Renal cortical epithelial cell (primary cell): Measurements from ENCODE around the gene RUSC1. TPM values are rescaled to one million over a fixed set of nuclear protein-coding genes. Genes with fewer than 3 reads are reported as not detected.
A peak's percentile ranks its signal among the peaks of the same experiment; 100 is the strongest.

Experiments
- DNase-seq: peaks from one replicate; pipeline ENCODE4 v3.0.0-alpha.2; 2011; ENCODE audit warnings: low read depth
- total RNA-seq: library from RNA; depleted of rRNA; stranded (reverse); fragments of >200 nt; gene quantifications from 2 replicates; pipeline ENCODE4 v1.2.3, GENCODE V29; 2014

Gene RUSC1
- total RNA-seq, 1 donor from 2014 or later: 26.2 TPM

DNA sequence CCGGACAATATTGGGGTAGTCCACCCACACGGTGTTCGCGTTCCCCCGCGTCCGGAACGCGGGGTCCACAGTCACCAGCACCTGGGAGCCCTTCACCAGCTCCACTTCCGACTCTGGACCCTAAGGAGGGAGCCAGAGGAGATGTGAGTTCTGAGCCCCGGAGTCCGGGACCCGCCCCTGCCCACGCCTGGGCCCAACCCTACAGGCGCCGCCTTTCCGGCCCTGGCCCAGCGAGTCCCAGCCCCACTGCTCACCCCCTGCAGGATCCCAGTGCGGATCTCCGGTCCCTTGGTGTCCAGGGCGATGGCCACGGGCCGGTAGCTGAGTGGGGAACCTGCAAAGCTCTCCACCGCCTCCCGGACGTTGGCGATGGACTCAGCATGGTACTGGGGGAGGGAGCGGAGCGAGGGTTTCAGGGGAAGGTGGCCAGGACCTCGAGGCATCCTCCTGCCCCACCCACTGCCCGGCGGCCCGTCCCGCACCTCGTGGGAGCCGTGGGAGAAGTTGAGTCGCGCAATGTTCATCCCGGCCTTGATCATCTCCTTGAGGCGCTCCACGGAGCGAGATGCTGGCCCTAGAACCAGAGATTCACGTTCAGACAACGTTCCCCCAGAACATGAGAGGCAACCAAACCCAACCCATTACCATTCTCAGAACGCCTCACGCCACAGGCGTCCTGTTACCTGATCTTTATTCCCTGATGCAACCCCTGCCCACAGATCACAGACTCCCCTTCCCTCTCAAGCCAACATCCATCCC lies 25.3 kb upstream of the RUSC1 start:
- DNase-seq: no peak

DNA sequence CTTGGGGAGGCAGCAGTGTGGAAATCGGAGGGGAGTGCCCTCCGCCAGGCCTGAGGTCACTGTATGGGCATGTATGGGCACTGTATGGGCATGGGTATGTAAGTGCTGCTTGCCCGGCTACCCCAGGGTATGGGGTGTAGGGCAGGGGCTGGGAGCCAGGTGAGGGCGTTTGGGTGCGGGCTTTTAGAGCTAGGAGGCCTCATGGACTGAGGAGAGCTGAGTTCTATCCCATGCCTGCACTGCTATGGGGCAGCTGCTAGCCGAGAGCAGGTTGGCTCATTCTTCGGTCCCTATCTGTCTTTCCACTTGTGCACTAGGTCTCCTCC lies 24.8 kb upstream of the RUSC1 start:
- DNase-seq: no peak

DNA sequence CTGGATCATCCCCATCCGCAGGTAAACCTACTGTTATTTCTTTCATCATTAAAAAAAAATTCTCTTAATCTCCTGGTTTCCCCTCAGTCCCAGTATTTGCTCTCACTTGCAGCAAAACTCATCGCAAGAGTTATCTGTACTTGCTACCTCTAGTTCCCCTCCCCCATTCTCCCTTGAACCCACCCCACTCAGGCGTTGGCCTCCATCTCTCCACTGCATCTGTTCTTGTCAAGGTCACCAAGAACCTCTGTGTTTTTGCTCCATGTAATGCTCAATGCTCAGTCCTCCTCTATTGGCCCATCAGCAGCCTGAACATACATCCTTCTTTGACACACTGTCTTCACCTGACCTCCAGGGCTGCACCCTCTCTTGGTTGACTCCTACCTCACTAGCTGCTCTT lies 24.0 kb upstream of the RUSC1 start:
- no peak for DNase-seq

DNA sequence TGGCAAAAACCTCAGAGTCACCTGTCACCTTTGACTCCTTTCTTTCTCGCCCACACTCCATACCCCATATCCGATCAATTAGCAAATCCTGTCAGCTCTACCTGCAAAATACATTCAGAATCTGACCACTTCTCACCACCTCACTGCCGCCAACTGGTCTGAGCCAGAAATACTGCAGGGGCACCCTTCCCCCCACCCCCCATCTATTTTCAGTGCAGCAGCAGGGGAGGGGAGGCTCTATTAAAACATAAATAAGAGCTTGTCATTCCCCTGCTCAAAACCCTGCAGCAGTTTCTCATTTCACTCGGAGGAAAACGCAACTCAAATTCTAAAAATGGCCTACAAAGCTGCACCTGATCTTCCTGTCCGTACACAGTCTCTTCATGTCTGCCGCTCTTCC lies 23.3 kb upstream of the RUSC1 start:
- DNase-seq: no peak

DNA sequence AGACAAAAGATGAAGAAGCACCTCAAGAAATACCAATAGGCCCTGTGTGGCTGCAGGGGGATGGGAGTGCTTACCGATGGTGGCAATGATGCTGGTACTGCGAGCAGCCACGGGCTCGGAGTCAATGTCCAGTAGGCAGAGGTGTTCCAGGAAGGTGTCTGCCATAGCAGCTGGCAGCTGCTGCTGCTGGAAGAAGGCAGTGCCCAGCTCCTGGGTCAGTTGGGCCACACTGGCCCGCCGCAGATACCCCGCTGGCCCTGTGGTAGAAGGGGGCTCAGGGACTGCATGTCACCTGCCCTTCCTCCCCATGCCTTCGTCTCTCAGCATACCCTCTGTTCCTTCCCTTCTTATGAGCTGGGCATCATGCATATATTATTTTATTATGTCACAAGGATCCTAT lies 20.7 kb upstream of the RUSC1 start:
- DNase-seq: no peak

DNA sequence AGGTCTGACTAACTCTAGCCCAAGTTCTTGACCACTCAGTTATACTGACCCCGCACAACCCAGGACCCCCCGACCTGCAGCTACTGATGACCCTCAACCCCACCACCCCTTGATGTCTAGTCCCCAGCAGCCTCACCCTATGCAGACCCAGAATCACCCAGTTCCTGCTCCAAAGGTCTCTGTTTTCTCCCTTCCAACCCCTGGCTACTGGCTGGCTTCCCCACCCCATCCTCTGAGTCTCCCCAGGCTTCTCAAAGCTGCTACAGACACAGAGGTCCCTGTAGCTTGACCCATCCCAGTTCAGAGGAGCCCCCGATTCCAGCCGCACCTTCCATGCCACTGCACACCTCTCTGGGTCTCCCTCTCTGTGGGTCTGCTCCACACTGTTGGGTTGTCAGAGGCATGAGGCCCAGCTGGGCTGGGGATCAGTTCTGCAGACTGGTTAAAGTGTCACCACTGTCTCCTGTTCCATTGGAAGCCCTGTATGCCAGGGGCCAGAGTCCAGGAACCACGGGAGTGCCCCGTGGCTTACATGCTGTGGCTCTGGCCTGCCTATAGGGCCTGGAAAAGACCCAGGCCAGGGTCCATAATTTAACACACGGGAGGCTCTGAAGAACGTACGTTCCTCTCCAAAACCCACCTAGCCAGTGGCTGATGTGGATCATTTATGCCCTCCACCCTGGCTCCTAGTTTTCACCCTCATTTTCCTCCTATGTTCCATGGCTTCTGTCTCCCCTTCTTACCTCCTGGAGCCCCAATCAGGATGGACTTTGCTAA lies 20.0 kb upstream of the RUSC1 start:
- DNase-seq: no peak

DNA sequence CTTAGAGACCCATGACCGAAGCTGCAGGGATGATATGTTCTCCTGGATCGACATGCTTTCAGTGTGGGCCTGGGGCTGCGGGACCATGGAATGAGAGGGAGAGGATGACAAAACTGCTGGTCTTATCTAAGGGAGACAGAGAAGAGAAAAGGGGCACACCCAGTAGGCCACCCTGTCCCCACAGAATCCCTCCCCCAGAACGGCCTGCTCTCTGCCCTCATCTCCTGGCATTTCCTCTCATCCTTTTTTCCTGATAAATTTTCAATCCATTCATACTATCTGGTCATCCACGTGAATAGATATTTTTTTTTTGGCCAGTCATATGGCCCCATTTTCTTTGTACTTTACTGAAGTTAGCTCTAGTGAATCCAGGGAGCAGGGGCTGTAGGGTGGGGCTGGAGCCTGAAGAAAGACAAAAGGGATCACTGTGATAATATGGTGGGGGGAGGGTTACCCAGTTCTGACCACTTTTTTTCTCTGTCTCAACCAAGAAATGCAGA lies 19.3 kb upstream of the RUSC1 start, which contains the start of gene PKLR:
Gene PKLR, minus strand, starts transcription at position 97 of the 500 bp plus-strand sequence. Its CDS starts 43 bp downstream, at position 54.
- DNase-seq: no peak

DNA sequence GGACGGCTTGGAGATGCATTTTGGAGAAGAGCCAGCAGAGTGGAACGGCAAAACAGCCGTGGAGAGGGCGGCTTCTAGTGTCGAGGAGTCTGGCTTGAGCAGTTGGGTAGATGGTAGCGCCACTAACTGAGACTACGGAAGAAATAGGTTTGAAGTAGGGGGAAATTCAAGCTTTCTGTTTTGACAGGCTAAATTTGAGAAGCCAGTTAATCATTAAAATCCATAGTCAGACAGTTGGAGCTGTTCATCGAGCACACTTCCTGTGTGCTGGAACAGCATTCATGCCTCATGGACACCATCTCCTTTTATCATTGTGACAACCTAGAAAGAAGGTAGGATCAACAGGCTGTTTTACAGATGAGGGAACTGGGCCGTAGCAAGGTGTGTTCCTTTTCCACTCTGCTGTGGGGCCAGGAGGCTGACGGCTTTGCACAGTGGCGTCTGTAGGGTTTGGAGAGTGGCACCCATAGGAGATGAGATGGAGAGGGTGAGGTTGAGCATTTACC lies 16.1 kb upstream of the RUSC1 start:
- DNase-seq: peak; percentile 72

DNA sequence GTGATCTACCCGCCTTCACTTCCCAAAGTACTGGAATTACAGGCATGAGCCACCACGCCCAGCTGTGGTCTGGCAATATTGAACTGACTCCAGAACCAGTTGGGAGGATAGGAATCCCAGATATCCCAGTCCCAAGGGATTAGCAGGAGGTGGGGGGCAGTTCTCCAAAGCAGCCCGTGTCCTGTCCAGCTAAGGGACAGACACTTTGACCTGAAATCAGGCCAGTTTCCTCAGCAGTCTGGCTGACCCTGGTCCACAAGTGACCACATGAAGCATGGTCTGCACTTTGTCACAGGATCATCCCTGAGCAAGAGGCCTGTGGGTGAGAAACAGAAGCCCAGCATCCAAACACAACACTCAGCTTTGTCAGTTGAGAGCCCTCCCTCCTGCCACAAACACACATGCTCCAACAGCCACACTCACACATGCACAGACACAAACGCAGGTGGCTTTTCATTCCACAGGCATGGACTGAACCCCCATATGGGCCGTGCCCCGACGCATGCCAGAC lies 14.8 kb upstream of the RUSC1 start:
- DNase-seq: no peak

DNA sequence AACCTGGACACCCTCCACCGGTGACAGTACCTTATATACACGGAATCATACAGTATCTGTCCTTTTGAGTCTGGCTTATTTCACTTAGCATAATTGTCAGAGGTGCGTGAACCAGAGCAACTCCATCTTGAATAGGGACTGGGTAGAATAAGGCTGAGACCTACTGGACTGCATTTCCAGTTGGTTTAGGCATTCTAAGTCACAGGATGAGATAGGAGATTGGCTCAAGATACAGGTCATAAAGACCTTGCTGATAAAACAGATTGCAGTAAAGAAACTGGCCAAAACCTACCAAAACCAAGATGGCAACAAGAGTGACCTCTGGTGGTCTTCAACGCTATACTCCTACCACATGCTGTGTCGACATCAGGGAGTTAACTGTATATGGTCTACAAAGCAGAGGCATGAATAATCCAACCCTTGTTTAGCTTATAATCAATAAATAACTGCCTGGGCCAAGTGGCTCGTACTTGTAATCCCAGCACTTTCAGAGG lies 13.4 kb upstream of the RUSC1 start:
- peak; percentile 56 for DNase-seq

DNA sequence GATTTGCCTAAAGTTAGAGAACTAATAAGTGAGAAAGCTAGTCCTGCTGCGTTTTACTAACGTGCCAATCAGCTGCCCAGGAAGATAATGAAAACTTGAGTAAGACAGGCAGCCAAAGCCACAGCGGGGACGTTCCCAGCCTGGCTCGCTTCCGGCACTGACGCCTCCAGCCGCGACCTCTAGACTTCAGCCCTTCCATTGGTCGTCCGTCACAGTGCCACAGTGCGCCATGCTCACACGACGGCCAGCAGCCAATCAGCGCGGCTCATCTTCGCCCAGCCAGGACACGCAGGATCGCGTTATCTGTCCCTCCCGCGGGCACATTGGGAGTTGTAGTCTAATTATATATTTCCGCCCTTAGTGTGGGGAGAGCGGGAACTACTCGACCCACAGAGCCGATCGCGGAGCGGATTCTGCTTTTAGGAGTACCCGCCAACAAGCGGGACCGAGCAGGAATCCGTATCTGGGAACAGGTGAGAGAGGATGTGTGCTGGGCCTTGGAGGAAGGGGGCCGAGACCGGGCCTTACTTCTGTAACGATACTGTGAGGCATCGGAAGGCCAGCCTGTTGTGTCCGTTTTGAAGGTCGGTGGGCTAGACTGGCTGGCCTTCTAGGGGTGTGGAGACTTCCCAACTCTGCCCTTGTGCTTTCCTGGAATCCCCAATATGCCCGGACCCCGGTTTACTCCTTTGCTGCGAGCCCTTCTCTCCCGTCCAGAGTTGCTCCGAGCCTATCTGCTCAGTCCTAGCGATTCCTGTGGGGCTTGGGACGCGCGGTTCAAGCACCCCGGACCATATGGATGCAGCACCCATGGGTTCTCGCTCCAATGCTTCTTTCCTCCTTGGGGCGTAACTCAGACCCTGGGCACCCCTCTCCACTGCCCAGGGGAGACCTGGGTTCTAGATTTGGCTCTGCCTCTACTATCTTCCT lies 11.9 kb upstream of the RUSC1 start, which contains the start of gene FDPS:
Gene FDPS, plus strand, starts transcription at position 374 of the 930 bp plus-strand sequence. CDS start 924 bp downstream, outside the sequence.
- DNase-seq: peak; percentile 98

DNA sequence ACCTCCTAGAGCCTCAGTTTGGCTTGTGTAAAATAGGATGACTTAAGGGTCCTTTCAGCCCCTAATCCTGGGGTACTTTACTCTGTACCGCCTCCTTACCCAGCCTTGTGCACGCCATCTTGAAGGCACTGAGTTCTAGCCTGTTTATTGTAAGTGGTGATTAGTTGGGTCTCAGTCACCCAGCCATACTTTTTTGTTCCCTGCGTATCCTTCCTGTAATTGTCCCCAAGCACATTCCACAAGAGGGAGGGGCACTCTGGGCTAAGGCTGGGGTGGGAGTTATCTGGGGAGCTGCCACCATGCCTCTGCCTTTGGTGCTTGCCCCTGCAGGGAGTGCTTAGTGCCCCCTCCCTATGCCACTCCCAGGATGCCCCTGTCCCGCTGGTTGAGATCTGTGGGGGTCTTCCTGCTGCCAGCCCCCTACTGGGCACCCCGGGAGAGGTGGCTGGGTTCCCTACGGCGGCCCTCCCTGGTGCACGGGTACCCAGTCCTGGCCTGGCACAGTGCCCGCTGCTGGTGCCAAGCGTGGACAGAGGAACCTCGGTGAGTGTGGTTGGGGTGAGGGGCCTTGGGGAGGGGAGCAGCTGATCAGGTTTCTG lies 11.2 kb upstream of the RUSC1 start:
- peak; percentile 49 for DNase-seq

DNA sequence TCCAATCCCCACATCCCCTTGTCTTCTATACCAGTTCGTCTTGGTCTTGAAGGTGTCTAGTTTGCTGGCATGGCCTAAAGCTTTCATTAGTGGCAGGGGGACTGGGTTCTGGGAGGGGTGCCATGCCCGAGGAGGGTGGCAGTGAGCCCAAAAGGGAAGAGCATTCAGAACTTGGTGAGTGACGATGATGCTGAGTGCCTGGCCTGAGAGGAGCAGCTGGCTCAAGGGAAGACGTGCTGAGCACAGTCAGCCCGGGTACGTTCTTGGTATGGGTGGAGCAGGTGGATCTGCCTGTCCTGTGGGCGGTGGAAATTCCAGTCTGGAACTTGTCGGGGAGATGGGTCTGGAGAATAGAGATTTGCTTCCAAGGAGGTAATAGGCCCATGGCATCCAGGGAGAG lies 7.4 kb upstream of the RUSC1 start:
- DNase-seq: no peak

DNA sequence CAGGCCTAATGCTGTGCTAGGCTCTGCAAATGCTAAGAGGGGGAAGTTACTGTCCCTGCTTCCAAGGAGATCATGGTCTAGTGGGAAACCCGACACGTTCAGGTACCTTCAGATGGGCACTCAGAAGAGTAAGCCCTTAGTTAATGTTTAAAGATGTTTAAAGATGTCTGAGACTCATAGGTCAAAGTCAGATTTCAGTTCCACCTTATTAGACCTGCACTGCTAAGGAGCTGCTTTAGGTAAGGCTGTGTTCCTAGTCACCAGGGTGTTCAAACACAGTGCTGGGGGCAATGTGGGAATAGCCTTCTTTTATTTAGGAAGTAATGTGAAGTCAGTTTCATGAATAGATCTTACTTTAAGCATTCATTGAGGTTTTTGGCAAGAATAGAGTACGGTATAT lies 3.8 kb upstream of the RUSC1 start:
- DNase-seq: no peak

DNA sequence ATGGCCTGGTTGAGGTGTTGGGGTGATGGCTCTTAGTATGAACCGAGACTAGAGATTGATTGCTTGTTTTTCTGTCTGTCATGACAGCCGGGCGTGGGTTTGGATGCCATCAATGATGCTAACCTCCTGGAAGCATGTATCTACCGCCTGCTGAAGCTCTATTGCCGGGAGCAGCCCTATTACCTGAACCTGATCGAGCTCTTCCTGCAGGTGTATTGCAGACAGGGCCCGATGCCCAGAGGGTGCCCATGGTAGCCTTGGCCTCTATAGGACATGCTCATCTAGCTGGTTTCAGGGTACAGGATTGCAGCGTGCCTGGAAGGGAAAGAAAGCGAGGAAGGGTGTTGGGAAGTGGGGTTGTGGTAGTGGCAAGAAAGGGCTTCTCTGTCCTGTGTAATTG lies 2.6 kb upstream of the RUSC1 start:
- no peak for DNase-seq

DNA sequence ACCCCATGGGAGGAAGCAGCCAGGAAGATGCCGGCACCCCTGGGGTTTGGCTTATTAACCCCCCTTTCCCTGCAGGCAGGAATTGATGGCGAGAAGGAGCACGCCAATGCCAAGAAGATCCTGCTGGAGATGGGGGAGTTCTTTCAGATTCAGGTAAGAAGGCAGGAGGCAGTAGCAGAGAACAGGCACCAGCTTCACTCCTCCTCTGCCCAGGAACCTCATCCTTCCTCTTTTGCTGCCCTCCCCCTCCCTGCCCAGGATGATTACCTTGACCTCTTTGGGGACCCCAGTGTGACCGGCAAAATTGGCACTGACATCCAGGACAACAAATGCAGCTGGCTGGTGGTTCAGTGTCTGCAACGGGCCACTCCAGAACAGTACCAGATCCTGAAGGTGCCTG lies 1.2 kb upstream of the RUSC1 start:
- no peak for DNase-seq

DNA sequence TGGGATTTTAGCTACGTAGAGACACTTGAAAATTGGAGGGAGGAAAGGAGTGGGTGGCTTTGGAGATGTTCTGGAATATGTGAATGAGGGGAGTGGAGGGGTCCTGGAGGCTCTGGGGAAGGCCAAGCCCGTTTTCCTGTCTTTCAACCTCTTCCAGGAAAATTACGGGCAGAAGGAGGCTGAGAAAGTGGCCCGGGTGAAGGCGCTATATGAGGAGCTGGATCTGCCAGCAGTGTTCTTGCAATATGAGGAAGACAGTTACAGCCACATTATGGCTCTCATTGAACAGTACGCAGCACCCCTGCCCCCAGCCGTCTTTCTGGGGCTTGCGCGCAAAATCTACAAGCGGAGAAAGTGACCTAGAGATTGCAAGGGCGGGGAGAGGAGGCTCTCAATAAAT lies 442 bp upstream of the RUSC1 start:
- no peak for DNase-seq

DNA sequence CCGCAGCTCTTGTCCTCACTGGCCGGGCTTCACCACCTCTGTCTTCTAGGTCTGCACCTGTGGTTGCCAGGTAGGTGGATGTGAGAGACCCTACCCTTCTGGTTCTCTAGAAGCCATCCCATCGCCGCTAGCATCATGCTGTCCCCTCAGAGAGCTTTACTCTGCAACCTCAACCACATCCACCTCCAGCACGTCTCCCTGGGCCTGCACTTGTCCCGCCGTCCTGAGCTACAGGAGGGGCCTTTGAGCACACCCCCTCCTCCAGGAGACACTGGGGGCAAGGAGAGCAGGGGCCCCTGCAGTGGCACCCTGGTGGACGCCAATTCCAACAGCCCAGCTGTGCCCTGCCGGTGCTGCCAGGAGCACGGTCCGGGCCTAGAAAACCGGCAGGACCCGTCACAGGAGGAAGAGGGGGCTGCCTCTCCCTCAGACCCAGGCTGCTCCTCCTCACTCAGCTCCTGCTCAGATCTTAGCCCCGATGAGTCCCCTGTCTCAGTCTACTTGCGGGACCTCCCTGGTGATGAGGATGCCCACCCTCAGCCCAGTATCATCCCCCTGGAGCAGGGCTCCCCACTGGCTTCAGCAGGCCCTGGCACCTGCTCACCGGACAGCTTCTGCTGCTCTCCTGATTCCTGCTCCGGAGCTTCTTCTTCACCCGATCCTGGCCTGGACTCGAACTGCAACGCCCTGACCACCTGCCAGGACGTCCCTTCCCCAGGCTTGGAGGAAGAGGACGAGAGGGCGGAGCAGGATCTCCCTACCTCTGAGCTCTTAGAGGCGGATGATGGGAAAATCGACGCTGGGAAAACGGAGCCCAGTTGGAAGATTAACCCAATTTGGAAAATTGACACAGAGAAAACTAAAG lies 1.2 kb downstream of the RUSC1 start:
- DNase-seq: no peak

DNA sequence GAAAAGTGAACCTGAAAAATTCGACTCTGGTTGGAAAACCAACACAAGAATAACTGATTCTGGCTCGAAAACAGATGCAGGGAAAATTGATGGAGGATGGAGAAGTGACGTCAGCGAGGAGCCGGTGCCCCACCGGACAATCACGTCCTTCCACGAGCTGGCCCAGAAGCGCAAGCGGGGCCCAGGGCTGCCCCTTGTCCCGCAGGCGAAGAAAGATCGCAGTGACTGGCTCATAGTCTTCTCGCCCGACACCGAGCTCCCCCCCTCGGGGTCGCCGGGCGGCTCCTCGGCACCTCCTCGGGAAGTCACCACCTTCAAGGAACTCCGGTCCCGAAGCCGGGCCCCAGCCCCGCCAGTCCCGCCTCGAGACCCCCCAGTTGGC lies 1.9 kb downstream of the RUSC1 start:
- no peak for DNase-seq
